Ovary (tissue), 3 donors: Measurements from ENCODE around the gene BCAT1.
"Not testable (repeated sequence)": the region's sequence is repeated elsewhere in the genome, so short reads cannot be mapped to it uniquely, and the experiment has no call there.

ENCODE experiments used
- CTCF ChIP-seq, 3 donors: fragments of 450-650 bp in 2 of 3; fragments of 200-600 bp in 1 of 3; IDR thresholded peaks; one replicate each; pipeline versions ENCODE4 v1.5.1 to v1.8.0; 2016 to 2022; ENCODE audit warnings: antibody characterized with exemption in 3 of 3, mild to moderate bottlenecking in 1 of 3
- EP300 ChIP-seq: sonication (generic); formaldehyde crosslinking; IDR thresholded peaks from one replicate; pipeline ENCODE4 v1.6.1; 2017; ENCODE audit warnings: antibody characterized with exemption
- POLR2A ChIP-seq: fragments of 450-650 bp; IDR thresholded peaks from one replicate; pipeline ENCODE4 v1.6.1; 2017; ENCODE audit warnings: antibody characterized with exemption, mild to moderate bottlenecking, moderate library complexity
- donor health status: DM: no; HTN: no; CAD: no.

- not testable (repeated sequence) for TF ChIP-seq EP300; CTCF (IDR thresholded peaks at IDR 0.05); POLR2A
These were observed 22.8 kb downstream of the BCAT1 start for GRCh38 chr12:24926080-24926479.
